T-cell (primary cell): ENCODE measurements around the gene PROSER2. TPM values are rescaled to one million over a fixed set of nuclear protein-coding genes. Genes with fewer than 3 reads are reported as not detected.

ENCODE experiments used
- ATAC-seq, 4 experiments: fragments of 200-7000 bp in 3 of 4; fragments of 150-1000 bp in 1 of 4; cut with Tn5 transposase; replicated peaks in 1 of 4; 1 replicate in 3 of 4; 2 replicates in 1 of 4; pipeline ENCODE4 v1.10.0; 2021; ENCODE audit warnings: moderate library complexity in 3 of 4, mild to moderate bottlenecking in 2 of 4, moderate number of reproducible peaks in 1 of 4
- CTCF ChIA-PET, 2 donors: fragments of 300-600 bp; sonication (Branson Sonifier 250); formaldehyde crosslinking; loops; one replicate each; lab custom pipeline; 2022; ENCODE audit warnings: antibody characterized with exemption in 2 of 2; lab: Charles Lee
- POLR2A ChIA-PET, 2 donors: fragments of 300-600 bp; sonication (Branson Sonifier 250); formaldehyde crosslinking; loops; one replicate each; lab custom pipeline; 2022; ENCODE audit warnings: antibody characterized with exemption in 2 of 2; lab: Charles Lee
- DNase-seq, 35 experiments: peaks; one replicate each; pipeline versions ENCODE4 v3.0.0 to v3.0.0-alpha.2; 2013 to 2023
- H3K27ac ChIP-seq: one replicate; pipeline ENCODE4 v1.5.1; 2013; ENCODE audit warnings: low read length
- H3K27me3 ChIP-seq, 2 experiments: replicated peaks in 1 of 2; 1 replicate in 1 of 2; 2 replicates in 1 of 2; pipeline versions ENCODE4 v1.6.1 to v1.7.0; 2013; ENCODE audit warnings: low read length in 1 of 2, mixed read lengths in 1 of 2; ENCODE audit not compliant: control insufficient read depth in 2 of 2, insufficient read depth in 2 of 2; ENCODE audit errors: extremely low read depth in 1 of 2
- H3K36me3 ChIP-seq, 2 donors: 1 replicate in 1 of 2; 2 replicates in 1 of 2; pipeline versions ENCODE4 v1.6.1 to v1.7.0; 2013; ENCODE audit warnings: low read length in 1 of 2; ENCODE audit not compliant: control insufficient read depth in 2 of 2, insufficient read depth in 1 of 2; ENCODE audit errors: extremely low read depth in 1 of 2
- H3K4me1 ChIP-seq, 2 experiments: 1 replicate in 1 of 2; 2 replicates in 1 of 2; pipeline versions ENCODE4 v1.6.1 to v1.7.0; 2013; ENCODE audit warnings: low read length in 2 of 2, mixed read lengths in 1 of 2; ENCODE audit not compliant: insufficient read depth in 2 of 2, control insufficient read depth in 1 of 2; ENCODE audit errors: extremely low read depth in 1 of 2
- H3K4me3 ChIP-seq, 2 donors: 1 replicate in 1 of 2; 2 replicates in 1 of 2; pipeline versions ENCODE4 v1.5.1 to v1.7.0; 2013; ENCODE audit warnings: mild to moderate bottlenecking in 2 of 2, low read length in 1 of 2, moderate library complexity in 1 of 2; ENCODE audit not compliant: control insufficient read depth in 1 of 2; ENCODE audit errors: extremely low read depth in 1 of 2
- H3K9me3 ChIP-seq: 2 replicates; pipeline ENCODE4 v1.7.0; 2013
- H3K27ac Mint-ChIP-seq, 2 donors: one replicate each; pipeline ENCODE4 v1.8.0; 2020 to 2021; ENCODE audit warnings: mild to moderate bottlenecking in 2 of 2, mixed read lengths in 2 of 2
- H3K27me3 Mint-ChIP-seq, 2 donors: one replicate each; pipeline ENCODE4 v1.8.0; 2021 to 2022; ENCODE audit warnings: mixed read lengths in 2 of 2
- H3K36me3 Mint-ChIP-seq: one replicate; pipeline ENCODE4 v1.8.0; 2021; ENCODE audit warnings: mixed read lengths
- H3K4me1 Mint-ChIP-seq, 3 donors: one replicate each; pipeline ENCODE4 v1.8.0; 2020 to 2022; ENCODE audit warnings: mixed read lengths in 3 of 3, mild to moderate bottlenecking in 1 of 3
- H3K4me3 Mint-ChIP-seq, 3 donors: one replicate each; pipeline ENCODE4 v1.8.0; 2020 to 2022; ENCODE audit warnings: mild to moderate bottlenecking in 3 of 3, mixed read lengths in 3 of 3, moderate library complexity in 3 of 3
- H3K9me3 Mint-ChIP-seq, 3 donors: one replicate each; pipeline ENCODE4 v1.8.0; 2020 to 2022; ENCODE audit warnings: mixed read lengths in 3 of 3
- WGBS: methylation state at CpG from one replicate; pipeline ENCODE4 v1.1.5; 2013; ENCODE audit warnings: missing lambda C conversion rate; ENCODE audit not compliant: insufficient coverage; 5-methylcytosine and 5-hydroxymethylcytosine counted together
- total RNA-seq, 35 experiments: library from RNA in 6 of 35; stranded (reverse) in 6 of 35; fragments of 120-200 nt in 1 of 35; gene quantifications; one replicate each; pipeline versions ENCODE4 v1.2.1 to v1.2.4 and lab custom pipeline; 2013 to 2026

The PROSER2 gene
- total RNA-seq, 5 donors from 2014 or later (not counting 1 experiment from before 2014, with no cell fraction given), result 1.7 to 4.8 (median 4.0) TPM

- H3K27ac Mint-ChIP-seq, result no peak overlapping the region
- H3K36me3 ChIP-seq, result no peaks in the 10 kb centered on the region
- H3K4me1 Mint-ChIP-seq, result no peaks in the 10 kb centered on the region
- POLR2A ChIA-PET, result no interaction called here
- H3K4me3 ChIP-seq, result no peak overlapping the region
- H3K27me3 Mint-ChIP-seq, result peaks cover 0 to 4% of the 10 kb centered on the region in 2 donors
- H3K4me1 ChIP-seq, result no peaks in the 10 kb centered on the region
- DNase-seq (no peak), ATAC-seq (no peak)
- H3K9me3 Mint-ChIP-seq, result no peaks in the 10 kb centered on the region
- no peaks in the 10 kb centered on the region for H3K36me3 Mint-ChIP-seq
- CTCF ChIA-PET, result no interaction called here
- H3K4me3 Mint-ChIP-seq, result no peak overlapping the region
- H3K27ac ChIP-seq, result no peak overlapping the region
- 97% methylated on average over 17 of the region's 18 CpGs for WGBS
- H3K9me3 ChIP-seq, result no peaks in the 10 kb centered on the region
- peaks cover 0 to 10% of the 10 kb centered on the region in 2 experiments for H3K27me3 ChIP-seq
Observed at GRCh38 chr10:11907914-11908313, 84.8 kb downstream of the PROSER2 start.

DNA sequence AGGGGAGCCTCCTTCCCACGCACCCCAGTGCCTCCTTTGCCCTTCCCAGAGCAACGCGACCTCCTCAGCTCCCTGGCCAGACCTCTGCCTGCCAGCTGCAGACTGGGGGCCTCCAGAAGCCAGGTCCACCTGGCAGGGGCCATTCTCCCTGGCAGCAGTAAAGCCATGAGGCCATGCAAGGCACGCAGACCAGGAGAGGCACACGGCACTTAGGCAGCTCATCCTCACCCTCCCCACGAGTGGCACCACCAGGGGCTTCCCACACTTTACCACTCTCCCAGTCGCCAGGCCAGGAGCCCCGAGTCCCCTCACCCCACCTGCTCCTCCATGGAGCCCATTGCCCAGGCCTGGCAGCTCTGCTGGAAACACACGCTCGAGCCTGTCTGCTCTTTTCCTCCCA lies 85.4 kb downstream of the PROSER2 start:
- Histone ChIP-seq H3K36me3 (no peaks in the 10 kb centered on the region), H3K9me3 (no peaks in the 10 kb centered on the region), H3K4me1 (no peaks in the 10 kb centered on the region), H3K27ac (no peak overlapping the region), H3K4me3 (no peak overlapping the region), H3K27me3 (peaks cover 0 to 10% of the 10 kb centered on the region in 2 experiments)
- no peak for ATAC-seq
- Mint-ChIP-seq H3K27ac (no peak overlapping the region), H3K27me3 (peaks cover 0 to 4% of the 10 kb centered on the region in 2 donors), H3K9me3 (no peaks in the 10 kb centered on the region), H3K36me3 (no peaks in the 10 kb centered on the region), H3K4me3 (no peak overlapping the region), H3K4me1 (no peaks in the 10 kb centered on the region)
- ChIA-PET POLR2A (no interaction called here), CTCF (no interaction called here)
- DNase-seq, result no peak
- 86% methylated on average over 8 of the region's 10 CpGs for WGBS

- Mint-ChIP-seq H3K4me3 (no peak overlapping the region), H3K27me3 (peaks cover 0 to 4% of the 10 kb centered on the region in 2 donors), H3K4me1 (no peaks in the 10 kb centered on the region), H3K9me3 (no peaks in the 10 kb centered on the region), H3K36me3 (no peaks in the 10 kb centered on the region), H3K27ac (no peak overlapping the region)
- no peak overlapping the region for H3K27ac ChIP-seq
- H3K9me3 ChIP-seq, result no peaks in the 10 kb centered on the region
- no peaks in the 10 kb centered on the region for H3K36me3 ChIP-seq
- no peak for ATAC-seq
- no peak overlapping the region for H3K4me3 ChIP-seq
- no peaks in the 10 kb centered on the region for H3K4me1 ChIP-seq
- ChIA-PET POLR2A (no interaction called here), CTCF (no interaction called here)
- WGBS, result 94% methylated on average over 11 of the region's 11 CpGs
- no peak for DNase-seq
- H3K27me3 ChIP-seq, result peaks cover 0 to 10% of the 10 kb centered on the region in 2 experiments
Observed at GRCh38 chr10:11908991-11909390, 85.8 kb downstream of the PROSER2 start.

DNA sequence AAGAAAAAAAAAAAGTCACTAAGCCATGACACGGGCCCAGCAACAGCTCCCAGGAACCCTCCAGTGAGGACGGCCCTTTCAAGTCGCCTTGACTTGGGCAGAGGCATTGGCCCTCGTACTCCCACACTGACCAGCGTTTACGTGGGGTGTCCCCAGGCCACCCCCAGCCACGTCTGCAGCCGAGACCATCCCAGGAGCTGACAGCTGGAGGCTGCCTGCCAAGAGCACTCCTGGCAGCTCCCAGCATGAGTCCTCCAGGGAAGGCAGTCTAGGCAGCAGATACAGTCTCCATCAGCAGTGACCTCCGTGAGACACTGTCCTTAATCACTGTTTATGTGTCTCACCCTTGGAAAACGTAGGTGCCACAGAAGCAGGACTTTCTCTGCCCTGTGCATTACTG lies 86.5 kb downstream of the PROSER2 start:
- POLR2A ChIA-PET, result no interaction called here
- H3K4me3 Mint-ChIP-seq, result no peak overlapping the region
- H3K9me3 Mint-ChIP-seq, result no peaks in the 10 kb centered on the region
- DNase-seq (no peak), ATAC-seq (no peak)
- H3K27me3 ChIP-seq, result peaks cover 0 to 10% of the 10 kb centered on the region in 2 experiments
- no peaks in the 10 kb centered on the region for H3K36me3 Mint-ChIP-seq
- H3K27me3 Mint-ChIP-seq, result peaks cover 0 to 4% of the 10 kb centered on the region in 2 donors
- H3K27ac Mint-ChIP-seq, result no peak overlapping the region
- H3K27ac ChIP-seq, result no peak overlapping the region
- H3K9me3 ChIP-seq, result no peaks in the 10 kb centered on the region
- no peak overlapping the region for H3K4me3 ChIP-seq
- H3K4me1 ChIP-seq, result no peaks in the 10 kb centered on the region
- H3K4me1 Mint-ChIP-seq, result no peaks in the 10 kb centered on the region
- CTCF ChIA-PET, result no interaction called here
- H3K36me3 ChIP-seq, result no peaks in the 10 kb centered on the region
- 83% methylated on average over 10 of the region's 10 CpGs for whole genome bisulfite sequencing

- H3K27me3 ChIP-seq, result peaks cover 0 to 10% of the 10 kb centered on the region in 2 experiments
- no peak for DNase-seq
- H3K9me3 ChIP-seq, result no peaks in the 10 kb centered on the region
- ChIA-PET POLR2A (no interaction called here), CTCF (interaction anchor here in 1 of 2 donors (0.6 kb wide), 1 partner anchor 25 kb away, joined by 6 read pairs; no protein-coding TSS in a partner anchor)
- H3K36me3 Mint-ChIP-seq, result no peaks in the 10 kb centered on the region
- no peaks in the 10 kb centered on the region for H3K4me1 ChIP-seq
- WGBS, result 77% methylated on average over 9 of the region's 10 CpGs
- no peak overlapping the region for H3K27ac ChIP-seq
- no peaks in the 10 kb centered on the region for H3K36me3 ChIP-seq
- H3K4me1 Mint-ChIP-seq, result no peaks in the 10 kb centered on the region
- H3K4me3 ChIP-seq, result no peak overlapping the region
- H3K27ac Mint-ChIP-seq, result no peak overlapping the region
- no peak overlapping the region for H3K4me3 Mint-ChIP-seq
- no peaks in the 10 kb centered on the region for H3K9me3 Mint-ChIP-seq
- peaks cover 0 to 4% of the 10 kb centered on the region in 2 donors for H3K27me3 Mint-ChIP-seq
- ATAC-seq, result no peak
Observed at GRCh38 chr10:11910102-11910501, 86.9 kb downstream of the PROSER2 start.

DNA sequence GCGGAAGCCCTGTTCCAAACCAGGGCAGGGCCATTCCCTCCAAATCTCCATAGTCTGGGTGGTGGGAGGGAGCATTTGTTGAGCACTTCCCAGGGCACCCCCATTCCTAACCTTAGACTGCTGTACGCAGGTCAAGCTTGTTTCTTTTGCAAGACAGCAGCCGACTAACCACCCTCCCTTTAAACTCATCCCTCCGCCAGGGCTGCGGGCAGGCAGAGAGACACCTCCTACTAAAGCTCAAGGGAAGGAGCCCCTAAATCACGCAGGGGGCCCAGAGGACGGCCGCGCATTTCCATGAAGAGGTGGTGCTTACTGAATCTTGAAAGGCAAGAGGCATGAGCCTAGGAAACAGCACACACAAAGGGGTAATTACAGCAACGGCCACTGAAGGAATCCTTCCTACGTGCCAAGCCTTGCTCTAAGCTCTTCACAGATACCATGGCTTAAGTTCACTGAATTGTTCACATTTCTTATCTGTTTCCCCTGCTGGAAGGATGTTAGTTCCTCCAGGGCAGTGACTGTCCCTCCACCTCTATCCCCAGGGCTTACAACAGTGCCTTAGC lies 90.0 kb downstream of the PROSER2 start:
- WGBS, result 100% methylated on average over 2 of the region's 11 CpGs
- H3K27me3 Mint-ChIP-seq, result peaks cover 0 to 4% of the 10 kb centered on the region in 2 donors
- no peaks in the 10 kb centered on the region for H3K36me3 Mint-ChIP-seq

More for the DNA sequence above, 90.0 kb downstream of the PROSER2 start:
- DNase-seq, result no peak
- Histone ChIP-seq H3K9me3 (no peaks in the 10 kb centered on the region), H3K4me3 (no peak overlapping the region), H3K27ac (no peak overlapping the region), H3K27me3 (peaks cover 0 to 10% of the 10 kb centered on the region in 2 experiments), H3K36me3 (no peaks in the 10 kb centered on the region), H3K4me1 (no peaks in the 10 kb centered on the region)
- Mint-ChIP-seq H3K9me3 (no peaks in the 10 kb centered on the region), H3K27ac (no peak overlapping the region), H3K4me1 (no peaks in the 10 kb centered on the region), H3K4me3 (no peak overlapping the region)
- ChIA-PET POLR2A (no interaction called here), CTCF (no interaction called here)
- no peak for ATAC-seq
